Lower leg skin (tissue), 4 donors: Measurements from ENCODE around the gene KDM4B. TPM values are rescaled to one million over a fixed set of nuclear protein-coding genes. Genes with fewer than 3 reads are reported as not detected.

Source experiments
- DNase-seq, 2 donors: peaks; one replicate each; pipeline ENCODE4 v3.0.0-alpha.2; 2019; ENCODE audit warnings: low spot score in 2 of 2
- H3K4me3 ChIP-seq: fragments of 200-600 bp; sonication (generic); 2 replicates; pipeline ENCODE4 v1.5.1; 2017; ENCODE audit warnings: mild to moderate bottlenecking, low read depth; ENCODE audit not compliant: poor library complexity, severe bottlenecking
- POLR2A ChIP-seq, 2 donors: fragments of 450-650 bp; IDR thresholded peaks; one replicate each; pipeline ENCODE4 v1.6.1; 2016 to 2017; ENCODE audit warnings: antibody characterized with exemption in 2 of 2, mild to moderate bottlenecking in 1 of 2, moderate library complexity in 1 of 2
- WGBS, 2 donors: methylation state at CpG; one replicate each; pipeline ENCODE4 v1.1.5; 2018; 5-methylcytosine and 5-hydroxymethylcytosine counted together
- intact Hi-C: fragments of 100-400 bp; cut with DNase I; formaldehyde crosslinking; loops from one replicate; pipeline ENCODE4 v1.15.0; 2023; ENCODE audit warnings: low total_unique reads
- total RNA-seq, 4 donors: library from RNA; depleted of rRNA; stranded (reverse); fragments of >200 nt; gene quantifications; one replicate each; pipeline ENCODE4 v1.1.0, GENCODE V29; 2016
- TF ChIP-seq, protein P1 (sequence below), 3 donors: fragments of 450-650 bp; IDR thresholded peaks; one replicate each; pipeline ENCODE4 v1.5.1; 2016; ENCODE audit warnings: antibody characterized with exemption in 3 of 3, mild to moderate bottlenecking in 3 of 3, moderate library complexity in 2 of 3

Gene KDM4B
- total RNA-seq, 4 donors from 2014 or later, result 40.1 to 71.4 (median 51.3) TPM

DNA sequence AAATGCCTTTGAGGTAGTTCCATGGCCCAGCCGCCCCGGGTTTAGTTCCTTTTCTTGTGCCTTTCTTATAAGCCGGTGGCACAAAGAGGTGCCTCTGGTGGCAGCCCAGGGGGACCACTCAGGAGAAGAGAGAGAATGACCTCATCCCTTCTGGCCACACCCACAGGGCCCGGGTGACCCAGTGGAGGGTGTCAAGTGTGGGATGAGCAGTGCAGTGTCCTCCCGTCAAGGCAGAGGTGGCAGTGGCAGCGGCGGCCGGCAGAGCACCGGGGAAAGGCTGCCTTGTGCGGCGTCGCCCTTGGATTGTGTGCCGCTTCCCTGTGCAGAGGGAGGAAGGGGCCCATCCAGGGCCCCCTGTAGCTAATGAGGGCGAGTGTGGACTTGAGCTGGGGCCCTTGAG, 47.9 kb downstream of the KDM4B start:
- 77 to 86% methylated on average over 14 of the region's 14 CpGs for WGBS, 2 donors
- DNase-seq, result no peak
- intact Hi-C loops, result no loop called here
- no peak overlapping the region for H3K4me3 ChIP-seq
- TF ChIP-seq POLR2A (IDR thresholded peaks at IDR 0.05), result no peak
- TF ChIP-seq, protein P1, sequence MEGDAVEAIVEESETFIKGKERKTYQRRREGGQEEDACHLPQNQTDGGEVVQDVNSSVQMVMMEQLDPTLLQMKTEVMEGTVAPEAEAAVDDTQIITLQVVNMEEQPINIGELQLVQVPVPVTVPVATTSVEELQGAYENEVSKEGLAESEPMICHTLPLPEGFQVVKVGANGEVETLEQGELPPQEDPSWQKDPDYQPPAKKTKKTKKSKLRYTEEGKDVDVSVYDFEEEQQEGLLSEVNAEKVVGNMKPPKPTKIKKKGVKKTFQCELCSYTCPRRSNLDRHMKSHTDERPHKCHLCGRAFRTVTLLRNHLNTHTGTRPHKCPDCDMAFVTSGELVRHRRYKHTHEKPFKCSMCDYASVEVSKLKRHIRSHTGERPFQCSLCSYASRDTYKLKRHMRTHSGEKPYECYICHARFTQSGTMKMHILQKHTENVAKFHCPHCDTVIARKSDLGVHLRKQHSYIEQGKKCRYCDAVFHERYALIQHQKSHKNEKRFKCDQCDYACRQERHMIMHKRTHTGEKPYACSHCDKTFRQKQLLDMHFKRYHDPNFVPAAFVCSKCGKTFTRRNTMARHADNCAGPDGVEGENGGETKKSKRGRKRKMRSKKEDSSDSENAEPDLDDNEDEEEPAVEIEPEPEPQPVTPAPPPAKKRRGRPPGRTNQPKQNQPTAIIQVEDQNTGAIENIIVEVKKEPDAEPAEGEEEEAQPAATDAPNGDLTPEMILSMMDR (IDR thresholded peaks at IDR 0.05), result no peak

DNA sequence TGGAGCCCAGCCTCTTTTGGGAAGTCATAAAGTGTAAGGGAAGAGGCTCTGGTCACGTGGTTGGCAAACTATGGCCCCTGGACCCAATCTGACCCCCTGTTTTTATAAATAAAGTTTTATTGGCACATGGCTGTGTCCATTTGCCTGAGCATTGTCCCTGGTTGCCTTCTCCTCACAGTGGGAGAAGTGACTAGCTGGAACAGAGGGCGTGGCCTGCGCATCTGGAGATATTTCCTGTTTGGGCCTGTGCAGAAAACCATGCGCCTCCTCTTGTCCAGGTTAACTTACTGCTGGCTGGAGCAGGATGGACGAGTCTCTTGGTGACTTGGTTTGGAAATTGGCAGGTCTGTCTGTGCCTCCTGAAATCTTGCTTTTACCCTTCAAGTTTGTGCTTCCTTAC, 48.3 kb downstream of the KDM4B start:
- WGBS, 2 donors, result 69 to 76% methylated on average over 5 of the region's 5 CpGs
- no peak overlapping the region for H3K4me3 ChIP-seq
- intact Hi-C loops, result no loop called here
- TF ChIP-seq POLR2A (IDR thresholded peaks at IDR 0.05), result no peak
- TF ChIP-seq, protein P1 (IDR thresholded peaks at IDR 0.05), result no peak
- no peak for DNase-seq

DNA sequence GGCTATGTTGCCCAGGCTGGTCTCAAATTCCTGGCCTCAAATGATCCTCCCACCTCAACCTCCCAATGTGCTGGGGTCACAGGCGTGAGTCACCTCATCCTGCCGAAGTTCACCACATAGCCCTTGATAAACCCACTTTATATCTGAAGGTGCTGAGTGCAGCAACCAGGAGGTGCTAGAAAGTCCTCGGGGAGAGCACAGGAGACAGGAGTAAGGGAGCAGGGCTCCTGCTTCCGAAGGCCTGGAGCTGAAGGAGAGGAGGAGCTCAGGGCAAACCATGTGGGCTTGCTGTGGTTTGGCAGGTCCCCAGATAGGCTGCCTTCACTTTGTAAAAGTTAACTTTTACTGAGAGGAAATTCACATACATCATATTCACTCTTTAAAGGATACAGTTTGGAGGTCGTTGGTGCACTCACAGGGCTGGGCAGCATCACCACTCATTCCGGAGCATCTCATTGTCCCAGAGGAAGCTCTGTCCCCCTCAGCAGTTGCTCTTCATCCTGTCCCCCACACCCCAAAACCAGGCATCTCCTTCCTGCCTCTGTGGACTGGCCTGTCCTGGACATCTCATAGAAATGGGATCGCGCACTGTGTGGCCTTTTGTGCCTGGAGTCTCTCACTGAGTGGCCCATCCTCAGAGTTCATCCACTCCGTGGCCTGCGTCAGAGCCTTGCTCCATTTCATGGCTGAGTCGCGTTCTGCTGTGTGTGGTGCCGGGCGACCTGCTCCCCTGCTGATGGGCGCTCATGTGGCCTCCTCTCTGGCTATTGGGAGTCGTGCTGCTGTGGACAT, 49.5 kb downstream of the KDM4B start:
- no peak overlapping the region for H3K4me3 ChIP-seq
- TF ChIP-seq, protein P1 (IDR thresholded peaks at IDR 0.05), result no peak
- no peak for TF ChIP-seq POLR2A (IDR thresholded peaks at IDR 0.05)
- 78% methylated on average over 16 of the region's 16 CpGs for WGBS, 2 donors
- no peak for DNase-seq
- intact Hi-C loops, result no loop called here

DNA sequence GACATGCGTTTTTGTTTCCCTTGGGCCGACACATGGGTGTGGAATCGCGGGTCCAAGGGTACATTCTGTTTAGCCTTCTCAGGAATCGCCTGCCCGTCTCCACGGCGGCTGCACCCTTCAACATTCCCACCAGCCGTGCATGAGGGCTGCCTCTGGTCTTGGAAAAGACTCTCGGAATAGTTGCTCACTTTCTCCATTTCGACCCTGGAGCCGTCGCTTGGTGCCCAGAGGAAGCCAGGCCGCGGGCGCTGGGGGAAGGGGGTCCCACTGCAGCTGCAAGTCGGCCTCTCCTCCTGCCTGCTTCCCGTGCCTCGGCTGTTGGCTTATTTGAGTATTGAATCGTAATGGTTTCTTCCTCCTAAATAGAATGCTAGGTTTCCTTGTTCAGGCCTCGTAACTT, 51.5 kb downstream of the KDM4B start:
- WGBS, 2 donors, result 88 to 92% methylated on average over 21 of the region's 21 CpGs
- no peak overlapping the region for H3K4me3 ChIP-seq
- DNase-seq, result no peak
- TF ChIP-seq POLR2A (IDR thresholded peaks at IDR 0.05), result no peak
- TF ChIP-seq, protein P1 (IDR thresholded peaks at IDR 0.05), result no peak
- intact Hi-C loops, result loop anchor here (5.0 kb wide), 1 partner anchor 33 kb away; no protein-coding TSS in a partner anchor

DNA sequence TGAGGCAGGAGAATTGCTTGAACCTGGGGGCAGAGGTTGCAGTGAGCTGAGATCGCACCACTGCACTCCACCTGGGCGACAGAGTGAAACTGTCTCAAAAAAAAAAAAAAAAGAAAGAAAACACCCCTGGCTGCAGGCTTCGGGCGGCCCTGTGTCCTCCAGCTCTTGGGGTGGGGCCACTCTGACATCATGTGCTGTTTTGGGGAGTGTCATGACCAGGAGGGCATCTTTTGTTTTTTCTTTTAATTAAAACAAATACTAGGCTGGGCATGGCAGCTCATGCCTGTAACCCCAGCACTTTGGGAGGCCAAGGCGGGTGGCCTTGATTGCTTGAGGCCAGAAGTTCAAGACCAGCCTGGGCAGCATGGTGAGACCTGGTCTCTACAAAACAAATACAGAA, 52.1 kb downstream of the KDM4B start:
- WGBS, 2 donors, result 70% methylated on average over 5 of the region's 5 CpGs
- TF ChIP-seq POLR2A (IDR thresholded peaks at IDR 0.05), result no peak
- TF ChIP-seq, protein P1 (IDR thresholded peaks at IDR 0.05), result no peak
- DNase-seq, result no peak
- H3K4me3 ChIP-seq, result no peak overlapping the region
- intact Hi-C loops, result loop anchor here (5.0 kb wide), 1 partner anchor 34 kb away; no protein-coding TSS in a partner anchor
